OCI-LY1 (cell line): ENCODE data around the gene NNT.
A peak's percentile ranks its signal among the peaks of the same experiment; 100 is the strongest.

Source experiments
- H2AFZ ChIP-seq: fragments of 200-600 bp; sonication (generic), shearing (Covaris generic); 2 replicates; pipeline ENCODE4 v1.6.0; 2014; ENCODE audit warnings: antibody characterized with exemption, mild to moderate bottlenecking, low read length
- H3F3A ChIP-seq: fragments of 200-600 bp; sonication (generic), shearing (Covaris generic); 2 replicates; pipeline ENCODE4 v1.6.0; 2014; ENCODE audit warnings: mild to moderate bottlenecking, antibody characterized with exemption, low read length, moderate library complexity; ENCODE audit not compliant: insufficient read depth
- H3K27ac ChIP-seq: fragments of 200-600 bp; sonication (generic); 2 replicates; pipeline ENCODE4 v1.5.1; 2014; ENCODE audit warnings: low read length, mixed run types, mild to moderate bottlenecking, low read depth; ENCODE audit not compliant: poor library complexity, severe bottlenecking
- H3K27me3 ChIP-seq: fragments of 200-600 bp; sonication (generic); 2 replicates; pipeline ENCODE4 v1.6.0; 2014; ENCODE audit warnings: antibody characterized with exemption, mild to moderate bottlenecking, low read length, moderate library complexity; ENCODE audit not compliant: insufficient read depth
- H3K36me3 ChIP-seq: fragments of 200-600 bp; sonication (generic); 2 replicates; pipeline ENCODE4 v1.6.1; 2014; ENCODE audit warnings: mild to moderate bottlenecking, antibody characterized with exemption, low read length, moderate library complexity, mixed read lengths; ENCODE audit not compliant: insufficient read depth
- H3K4me1 ChIP-seq: fragments of 200-600 bp; sonication (generic); 2 replicates; pipeline ENCODE4 v1.5.1; 2014; ENCODE audit warnings: mild to moderate bottlenecking, low read length, moderate library complexity; ENCODE audit not compliant: insufficient read depth, severe bottlenecking
- H3K4me2 ChIP-seq: fragments of 200-600 bp; sonication (generic), shearing (Covaris generic); 2 replicates; pipeline ENCODE4 v1.6.1; 2014; ENCODE audit warnings: low read length
- H3K4me3 ChIP-seq: fragments of 200-600 bp; sonication (generic); 2 replicates; pipeline ENCODE4 v1.5.1; 2014; ENCODE audit warnings: low read length, low read depth, mild to moderate bottlenecking, mixed read lengths; ENCODE audit not compliant: poor library complexity, severe bottlenecking
- H3K79me2 ChIP-seq: fragments of 200-600 bp; shearing (Covaris generic); 2 replicates; pipeline ENCODE4 v1.6.1; 2016; ENCODE audit warnings: mixed run types, low read length, mixed read lengths; ENCODE audit not compliant: insufficient read depth
- H3K9ac ChIP-seq: fragments of 200-600 bp; sonication (generic), shearing (Covaris generic); 2 replicates; pipeline ENCODE4 v1.6.1; 2014; ENCODE audit warnings: mild to moderate bottlenecking, low read length, mixed read lengths
- H3K9me2 ChIP-seq: fragments of 200-600 bp; sonication (generic), shearing (Covaris generic); 2 replicates; pipeline ENCODE4 v1.6.1; 2014; ENCODE audit warnings: low read depth, mild to moderate bottlenecking, low read length, mixed read lengths
- H3K9me3 ChIP-seq: fragments of 200-600 bp; shearing (Covaris generic); 2 replicates; pipeline ENCODE4 v1.6.1; 2014; ENCODE audit warnings: low read length, mixed read lengths
- H4K20me1 ChIP-seq: fragments of 200-600 bp; sonication (generic), shearing (Covaris generic); 2 replicates; pipeline ENCODE4 v1.6.0; 2016; ENCODE audit warnings: mild to moderate bottlenecking, low read length; ENCODE audit not compliant: insufficient read depth
- EZH2 ChIP-seq: fragments of 200-600 bp; sonication (generic), shearing (Covaris generic); IDR thresholded peaks from 2 replicates; pipeline ENCODE4 v1.8.0; 2017; ENCODE audit warnings: borderline replicate concordance, mixed run types, mild to moderate bottlenecking, antibody characterized with exemption, low read length, moderate library complexity, mixed read lengths
- TF ChIP-seq, protein P1 (sequence below): fragments of 200-600 bp; sonication (generic), shearing (Covaris generic); IDR thresholded peaks from 2 replicates; pipeline ENCODE4 v1.5.1; 2017; ENCODE audit warnings: mild to moderate bottlenecking, antibody characterized with exemption, low read length, moderate library complexity, mixed read lengths

The NNT gene

GRCh38 chr5:43750809-43751208 is 147.8 kb downstream of the NNT start:
- Histone ChIP-seq H3F3A (no peaks in the 10 kb centered on the region), H3K27ac (no peak overlapping the region), H3K79me2 (no peaks in the 10 kb centered on the region), H3K4me2 (no peak overlapping the region), H3K4me3 (no peak overlapping the region), H3K4me1 (no peaks in the 10 kb centered on the region), H3K9ac (no peak overlapping the region), H3K27me3 (no peaks in the 10 kb centered on the region), H3K9me3 (no peaks in the 10 kb centered on the region), H4K20me1 (no peaks in the 10 kb centered on the region), H3K36me3 (no peaks in the 10 kb centered on the region), H2AFZ (no peak overlapping the region), H3K9me2 (no peaks in the 10 kb centered on the region)
- TF ChIP-seq, protein P1, sequence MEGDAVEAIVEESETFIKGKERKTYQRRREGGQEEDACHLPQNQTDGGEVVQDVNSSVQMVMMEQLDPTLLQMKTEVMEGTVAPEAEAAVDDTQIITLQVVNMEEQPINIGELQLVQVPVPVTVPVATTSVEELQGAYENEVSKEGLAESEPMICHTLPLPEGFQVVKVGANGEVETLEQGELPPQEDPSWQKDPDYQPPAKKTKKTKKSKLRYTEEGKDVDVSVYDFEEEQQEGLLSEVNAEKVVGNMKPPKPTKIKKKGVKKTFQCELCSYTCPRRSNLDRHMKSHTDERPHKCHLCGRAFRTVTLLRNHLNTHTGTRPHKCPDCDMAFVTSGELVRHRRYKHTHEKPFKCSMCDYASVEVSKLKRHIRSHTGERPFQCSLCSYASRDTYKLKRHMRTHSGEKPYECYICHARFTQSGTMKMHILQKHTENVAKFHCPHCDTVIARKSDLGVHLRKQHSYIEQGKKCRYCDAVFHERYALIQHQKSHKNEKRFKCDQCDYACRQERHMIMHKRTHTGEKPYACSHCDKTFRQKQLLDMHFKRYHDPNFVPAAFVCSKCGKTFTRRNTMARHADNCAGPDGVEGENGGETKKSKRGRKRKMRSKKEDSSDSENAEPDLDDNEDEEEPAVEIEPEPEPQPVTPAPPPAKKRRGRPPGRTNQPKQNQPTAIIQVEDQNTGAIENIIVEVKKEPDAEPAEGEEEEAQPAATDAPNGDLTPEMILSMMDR: no peak
- no peak for TF ChIP-seq EZH2

DNA sequence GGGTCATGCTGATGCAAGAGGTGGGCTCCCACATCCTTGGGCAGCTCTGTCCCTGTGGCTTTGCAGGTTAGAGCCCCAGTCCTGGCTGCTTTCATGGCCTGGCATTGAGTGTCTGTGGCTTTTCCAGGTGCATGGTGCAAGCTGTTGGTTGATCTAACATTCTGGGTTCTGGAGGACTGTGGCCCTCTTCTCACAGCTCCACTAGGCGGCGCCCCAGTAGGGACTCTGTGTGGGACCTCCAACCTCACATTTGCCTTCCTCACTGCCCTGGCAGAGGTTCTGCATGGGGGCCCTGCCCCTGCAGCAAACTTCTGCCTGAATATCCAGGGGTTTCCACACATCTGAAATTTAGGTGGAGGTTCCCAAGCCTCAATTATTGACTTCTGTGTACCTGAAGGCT is 150.1 kb downstream of the NNT start:
- no peak overlapping the region for H3K9ac ChIP-seq
- H3K27ac ChIP-seq: no peak overlapping the region
- no peak overlapping the region for H3K4me2 ChIP-seq
- H3K27me3 ChIP-seq: no peaks in the 10 kb centered on the region
- no peak overlapping the region for H2AFZ ChIP-seq
- H3K4me3 ChIP-seq: no peak overlapping the region
- H3K36me3 ChIP-seq: no peaks in the 10 kb centered on the region
- no peaks in the 10 kb centered on the region for H3K4me1 ChIP-seq
- no peaks in the 10 kb centered on the region for H4K20me1 ChIP-seq
- no peaks in the 10 kb centered on the region for H3K79me2 ChIP-seq
- TF ChIP-seq, protein P1: peak; percentile 29; the same call in 1 of the 2 replicates
- TF ChIP-seq EZH2: no peak
- H3K9me2 ChIP-seq: no peaks in the 10 kb centered on the region
- H3K9me3 ChIP-seq: no peaks in the 10 kb centered on the region
- H3F3A ChIP-seq: no peaks in the 10 kb centered on the region
